NK-92 (cell line): ENCODE measurements around the gene RAB5IF.
"Not testable (repeated sequence)": the region's sequence is repeated elsewhere in the genome, so short reads cannot be mapped to it uniquely, and the experiment has no call there.

Experiments
- DNase-seq: peaks from one replicate; lab custom pipeline; 2025; ENCODE audit not compliant: unreplicated experiment; lab: John Stamatoyannopoulos, UW

Gene RAB5IF, protein sequence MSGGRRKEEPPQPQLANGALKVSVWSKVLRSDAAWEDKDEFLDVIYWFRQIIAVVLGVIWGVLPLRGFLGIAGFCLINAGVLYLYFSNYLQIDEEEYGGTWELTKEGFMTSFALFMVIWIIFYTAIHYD

DNA sequence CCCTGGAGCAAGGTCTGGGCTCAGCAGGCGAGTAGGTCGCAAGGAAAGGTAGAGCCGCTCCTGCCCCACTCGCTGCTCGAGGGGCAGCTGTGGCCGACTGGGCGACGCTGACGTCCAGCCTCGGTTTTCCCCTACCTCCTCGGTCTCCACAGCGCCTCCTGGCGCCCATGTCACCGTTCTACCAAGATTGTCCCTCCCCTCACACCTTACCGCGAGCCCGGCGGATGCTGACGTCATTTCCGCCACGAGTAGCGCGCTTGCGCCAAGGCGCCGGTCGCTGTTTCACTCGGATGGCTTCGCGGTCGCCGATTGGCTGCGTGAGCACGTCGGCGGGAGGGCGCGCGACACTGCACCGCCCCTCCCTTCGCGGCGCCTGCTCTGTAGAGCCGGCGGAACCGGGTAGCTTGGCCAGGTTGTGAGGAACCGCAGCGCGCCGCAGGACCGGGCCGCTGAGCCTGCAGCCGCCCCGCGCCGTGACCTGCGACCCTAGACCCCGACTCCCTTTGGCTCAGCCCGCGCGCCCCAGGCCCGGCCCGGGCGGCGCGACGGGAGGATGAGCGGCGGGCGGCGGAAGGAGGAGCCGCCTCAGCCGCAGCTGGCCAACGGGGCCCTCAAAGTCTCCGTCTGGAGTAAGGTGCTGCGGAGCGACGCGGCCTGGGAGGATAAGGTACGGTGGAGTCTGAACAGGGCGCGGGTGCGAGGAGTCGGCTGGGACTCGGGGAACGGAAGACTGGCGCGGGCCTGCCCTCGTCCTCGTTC is at the start of gene RAB5IF:
Gene RAB5IF, plus strand, starts transcription at position 381 of the 759 bp plus-strand sequence. Its CDS starts 173 bp downstream, at position 554.
- DNase-seq: peak; percentile 87

DNA sequence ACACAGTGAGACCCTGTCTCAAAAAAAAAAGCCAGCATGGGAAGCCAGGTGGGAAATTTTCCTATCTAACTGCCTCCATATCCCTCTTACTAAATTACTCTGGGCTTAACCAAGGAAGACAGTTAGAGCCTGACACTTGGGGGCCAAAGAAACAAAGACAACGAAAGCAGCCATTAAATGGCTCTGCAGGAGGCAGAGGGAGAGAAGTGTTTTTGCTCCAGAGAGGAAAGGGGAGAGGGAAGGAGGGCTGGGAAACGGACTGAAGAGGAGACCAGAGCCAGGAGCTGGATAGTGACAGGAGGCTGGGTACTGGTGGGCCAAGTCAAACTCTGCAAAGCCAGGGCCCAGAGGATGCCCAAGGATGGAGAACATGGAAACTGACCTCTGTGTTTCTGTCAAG is 42.9 kb upstream of the RAB5IF start:
- no peak for DNase-seq

DNA sequence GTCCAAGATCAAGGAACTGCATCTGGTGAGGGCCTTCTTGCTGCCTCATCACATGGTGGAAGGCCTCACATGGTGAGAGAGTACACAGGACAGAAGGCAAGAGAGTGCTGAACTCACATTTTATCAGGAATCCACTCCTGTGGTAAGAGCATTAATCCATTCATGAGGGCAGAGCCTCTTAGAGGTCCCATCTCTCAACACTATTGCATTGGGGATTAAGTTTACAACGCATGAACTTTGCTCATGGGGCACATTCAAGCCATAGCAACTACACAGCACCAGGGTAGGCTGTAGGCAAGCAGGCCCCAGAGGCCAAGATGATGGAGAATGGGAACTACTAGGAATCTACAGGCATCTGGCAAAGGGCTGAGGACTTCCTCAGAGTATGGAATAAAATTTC is 42.2 kb upstream of the RAB5IF start:
- DNase-seq: no peak

DNA sequence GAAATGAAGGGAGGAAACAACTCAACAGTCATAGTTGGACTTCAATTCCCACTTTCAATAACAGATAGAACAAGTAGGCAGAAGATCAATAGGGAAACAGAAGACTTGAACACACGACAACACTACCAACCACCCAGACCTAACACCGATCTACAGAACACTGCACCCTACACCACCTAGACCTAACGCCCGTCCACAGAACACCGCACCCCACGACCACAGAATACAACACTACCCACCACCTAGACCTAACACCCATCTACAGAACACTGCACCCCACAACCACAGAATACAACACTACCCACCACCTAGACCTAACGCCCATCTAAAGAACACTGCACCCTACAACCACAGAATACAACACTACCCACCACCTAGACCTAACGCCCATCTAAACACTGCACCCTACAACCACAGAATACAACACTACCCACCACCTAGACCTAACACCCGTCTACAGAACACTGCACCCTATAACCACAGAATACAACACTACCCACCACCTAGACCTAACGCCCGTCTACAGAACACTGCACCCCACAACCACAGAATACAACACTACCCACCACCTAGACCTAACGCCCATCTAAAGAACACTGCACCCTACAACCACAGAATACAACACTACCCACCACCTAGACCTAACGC is 41.4 kb upstream of the RAB5IF start:
- not testable (repeated sequence) for DNase-seq

DNA sequence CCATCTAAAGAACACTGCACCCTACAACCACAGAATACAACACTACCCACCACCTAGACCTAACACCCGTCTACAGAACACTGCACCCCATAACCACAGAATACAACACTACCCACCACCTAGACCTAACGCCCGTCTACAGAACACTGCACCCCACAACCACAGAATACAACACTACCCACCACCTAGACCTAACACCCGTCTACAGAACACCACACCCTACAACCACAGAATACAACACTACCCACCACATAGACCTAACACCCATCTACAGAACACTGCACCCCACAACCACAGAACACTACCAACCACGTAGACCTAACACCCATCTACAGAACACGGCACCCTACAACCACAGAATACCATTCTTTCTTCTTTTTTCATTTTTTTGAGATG is 40.9 kb upstream of the RAB5IF start:
- DNase-seq: not testable (repeated sequence)

DNA sequence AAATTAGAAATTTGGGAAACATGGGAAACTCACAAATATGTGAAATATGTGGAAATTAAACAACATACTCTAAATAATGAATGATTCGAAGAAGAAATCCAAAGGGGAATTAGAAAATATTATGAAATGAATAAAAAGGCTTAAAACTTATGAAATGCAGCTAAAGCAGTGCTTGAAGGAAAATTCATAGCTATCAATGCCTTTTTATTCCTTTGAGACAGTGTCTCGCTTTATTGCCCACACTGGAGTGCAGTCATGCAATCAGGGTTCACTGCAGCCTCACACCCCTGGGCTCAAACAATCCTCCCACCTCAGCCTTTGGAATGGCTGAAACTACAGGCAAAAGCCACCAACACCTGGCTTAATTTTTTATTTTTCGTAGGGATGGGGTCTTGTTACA is 40.1 kb upstream of the RAB5IF start:
- no peak for DNase-seq

DNA sequence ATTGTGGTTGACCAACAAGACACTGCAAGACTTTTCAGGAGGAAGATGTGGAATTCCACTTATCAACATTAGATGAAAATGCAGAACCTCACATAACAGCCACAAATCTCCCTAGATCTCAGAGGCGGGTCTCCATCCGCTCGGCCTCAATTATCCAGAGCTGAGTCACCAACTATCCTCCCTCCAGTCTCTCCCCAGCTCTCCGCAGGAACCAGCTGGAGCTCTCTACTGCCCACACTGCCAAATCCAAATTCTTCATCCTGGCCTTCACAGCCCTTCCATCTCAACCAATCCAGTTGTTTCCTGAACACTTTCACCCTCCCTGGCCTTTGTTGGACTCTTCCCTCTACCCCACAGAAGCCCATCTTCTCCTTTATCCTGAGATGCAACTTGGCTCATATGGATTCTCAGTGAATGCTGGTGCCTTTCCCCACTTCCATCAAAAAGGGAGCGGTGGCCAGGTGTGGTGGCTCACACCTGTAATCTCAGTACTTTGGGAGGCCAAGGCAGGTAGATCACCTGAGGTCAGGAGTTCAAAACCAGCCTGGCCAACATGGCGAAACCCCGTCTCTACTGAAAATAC is 35.6 kb upstream of the RAB5IF start:
- no peak for DNase-seq

DNA sequence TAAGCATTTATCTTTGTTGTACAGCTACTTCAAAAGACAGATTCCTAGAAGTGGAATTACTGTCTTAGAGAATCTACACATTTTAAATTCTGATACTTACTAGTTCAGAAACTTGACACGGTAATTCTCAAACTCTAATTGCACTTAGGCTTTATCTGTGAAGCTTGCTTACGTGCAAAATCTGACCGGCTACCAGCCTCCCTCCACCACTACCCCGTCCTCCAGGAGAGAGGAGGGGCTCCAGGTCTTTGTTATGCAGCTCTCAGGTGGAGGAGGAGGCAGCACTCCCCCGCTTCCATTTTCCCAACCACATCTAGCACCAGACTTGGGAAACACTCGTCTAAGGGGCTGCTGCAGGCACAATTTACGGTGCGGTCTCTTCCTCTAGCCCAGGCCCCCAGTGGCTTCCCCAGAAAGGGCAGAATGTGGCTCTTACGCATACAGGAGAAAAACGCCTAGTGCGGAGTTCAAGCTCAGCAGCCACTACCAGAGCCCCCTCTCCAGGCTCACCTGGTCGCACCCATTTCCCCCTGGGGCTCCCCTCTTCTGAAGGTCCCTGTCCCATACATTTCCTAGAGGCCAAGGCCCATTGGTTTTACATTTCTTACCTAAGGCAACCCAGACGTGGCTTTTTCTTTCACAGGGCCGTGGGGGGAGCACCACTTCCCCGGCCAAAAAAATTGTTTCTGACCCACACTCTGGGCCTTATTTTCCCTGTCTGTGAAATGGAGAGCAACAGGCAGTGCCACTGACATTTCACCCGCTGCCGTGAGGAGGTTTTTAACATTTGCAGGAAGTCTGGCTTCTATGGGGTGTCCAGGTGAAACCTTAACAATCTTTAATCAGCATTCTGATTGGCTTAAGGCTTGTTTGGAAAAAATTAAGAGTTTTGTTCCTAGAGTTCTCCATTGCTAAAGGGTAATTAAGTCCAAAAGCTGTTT is 33.7 kb upstream of the RAB5IF start:
- no peak for DNase-seq

DNA sequence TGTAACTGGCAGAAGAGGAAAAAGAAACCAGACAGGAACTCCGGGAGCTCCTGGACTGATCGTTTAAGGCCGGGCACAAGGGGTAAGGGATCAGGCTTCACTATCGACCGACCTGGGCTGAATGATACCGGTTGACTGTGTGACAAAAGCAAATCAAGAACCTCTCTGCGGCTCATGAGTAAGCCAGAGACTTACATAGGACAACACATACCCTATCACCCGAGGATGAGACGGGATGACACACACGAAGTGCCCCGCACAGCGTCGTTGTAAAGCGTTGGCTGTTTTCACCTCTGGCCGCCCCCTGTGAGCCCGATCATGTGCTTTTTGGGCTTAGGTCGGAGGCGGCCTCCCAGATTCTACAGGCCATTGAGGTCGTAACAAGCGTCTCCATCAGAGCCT is 32.9 kb upstream of the RAB5IF start:
- DNase-seq: no peak

DNA sequence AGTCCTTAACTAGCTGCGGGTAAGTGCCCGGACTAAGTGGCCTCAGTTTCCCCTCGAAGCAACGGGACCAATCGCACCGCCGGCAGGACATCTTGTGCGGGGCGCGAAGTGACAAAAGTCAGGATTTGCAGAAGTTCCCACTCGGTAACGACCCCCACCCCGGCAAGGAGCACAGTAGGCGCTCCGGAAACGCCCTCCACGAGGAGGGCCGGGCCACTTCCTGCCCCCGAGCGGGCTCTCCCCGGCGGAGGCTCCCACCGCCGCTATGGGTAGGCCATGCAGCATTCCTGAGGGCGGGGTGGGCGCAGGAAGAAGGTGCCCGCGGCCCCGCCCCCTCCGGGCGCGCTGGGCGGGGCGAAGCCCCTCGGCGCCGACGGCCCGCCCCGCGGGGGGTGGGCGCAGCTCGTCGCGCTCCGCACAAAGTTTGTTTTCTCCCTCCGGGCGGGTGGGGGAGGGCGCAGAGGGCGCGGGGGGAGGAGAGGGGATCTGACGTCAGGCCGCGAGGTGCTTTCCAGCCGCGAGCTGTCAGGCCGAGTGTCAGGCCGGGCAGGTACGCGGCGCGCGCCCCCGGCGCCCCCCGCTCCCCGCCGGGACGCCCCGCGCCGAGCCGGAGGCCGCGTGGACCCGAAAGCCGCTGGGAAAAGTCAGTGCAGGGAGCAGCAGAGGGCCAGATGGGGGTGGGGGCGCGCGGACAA is 32.3 kb upstream of the RAB5IF start, which contains the start of gene TGIF2:
Gene TGIF2, plus strand, starts transcription at position 495 of the 695 bp plus-strand sequence. CDS start 5,178 bp downstream, outside the sequence.
- peak; percentile 62 for DNase-seq

DNA sequence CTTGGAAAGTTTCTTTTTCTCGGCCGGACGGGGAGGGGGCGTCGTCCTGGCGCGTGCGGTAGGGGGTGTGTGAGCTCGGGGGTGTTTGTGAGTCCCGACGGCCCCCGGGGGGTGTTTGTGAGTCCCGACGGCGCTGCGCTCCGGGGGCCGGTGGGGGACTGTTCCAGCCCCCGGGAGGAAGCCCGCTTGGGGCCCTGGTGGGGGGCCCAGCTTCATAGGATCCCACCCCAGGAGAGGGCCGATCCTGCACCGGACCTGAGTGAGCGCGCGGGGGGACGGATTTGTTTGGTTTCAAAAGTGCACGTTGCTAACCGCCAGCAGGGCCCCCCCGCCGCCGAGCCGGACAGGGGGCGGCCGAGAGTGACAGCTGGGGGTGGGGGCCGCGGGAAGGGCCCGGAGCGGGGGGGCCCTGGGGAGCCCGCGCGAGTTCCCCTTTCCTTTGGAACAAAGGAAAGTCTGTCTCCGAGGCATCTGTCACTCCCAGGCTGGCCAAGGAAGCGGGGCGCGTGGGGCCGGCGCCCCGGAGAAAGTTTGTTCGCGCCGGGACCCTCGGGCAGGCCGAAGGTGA is 31.7 kb upstream of the RAB5IF start:
- no peak for DNase-seq

DNA sequence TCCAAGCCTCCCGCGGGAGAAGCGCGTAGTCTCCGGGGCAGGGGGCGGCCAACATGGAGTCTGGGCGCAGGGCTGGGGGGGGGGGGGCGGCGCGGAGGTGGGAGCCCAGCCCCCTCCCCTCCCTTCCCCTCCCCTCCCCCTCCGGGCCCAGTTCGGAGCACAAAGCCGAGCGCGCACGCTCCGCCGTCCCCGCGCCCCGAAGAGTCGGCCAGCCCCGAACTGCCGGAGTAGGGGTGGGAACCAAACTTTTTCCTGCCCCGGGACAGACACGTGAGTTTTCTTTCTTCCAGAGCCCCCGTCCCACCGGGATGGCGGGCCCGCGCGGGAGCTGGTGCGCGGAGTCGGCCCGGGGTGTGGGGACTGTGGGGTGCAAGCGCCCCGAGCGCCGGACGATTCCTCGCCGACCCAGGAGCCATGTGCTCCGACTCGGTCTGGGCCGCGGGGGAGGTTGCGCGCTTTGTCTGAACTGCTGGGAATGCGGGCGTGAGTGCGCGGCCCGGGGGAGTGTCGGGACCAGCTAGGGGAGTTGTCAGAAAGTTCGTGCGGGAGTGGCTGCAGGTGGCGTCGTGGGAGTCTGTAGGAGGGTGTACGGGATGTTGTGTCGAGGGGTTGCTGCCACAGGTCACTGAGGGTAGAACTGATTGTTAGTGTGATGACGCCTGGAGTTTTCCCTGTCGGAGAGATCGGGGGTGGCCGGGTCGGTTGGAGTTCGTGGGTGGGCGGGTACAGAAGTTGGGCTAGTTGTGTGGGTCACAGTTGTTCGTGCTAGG is 31.0 kb upstream of the RAB5IF start:
- no peak for DNase-seq

DNA sequence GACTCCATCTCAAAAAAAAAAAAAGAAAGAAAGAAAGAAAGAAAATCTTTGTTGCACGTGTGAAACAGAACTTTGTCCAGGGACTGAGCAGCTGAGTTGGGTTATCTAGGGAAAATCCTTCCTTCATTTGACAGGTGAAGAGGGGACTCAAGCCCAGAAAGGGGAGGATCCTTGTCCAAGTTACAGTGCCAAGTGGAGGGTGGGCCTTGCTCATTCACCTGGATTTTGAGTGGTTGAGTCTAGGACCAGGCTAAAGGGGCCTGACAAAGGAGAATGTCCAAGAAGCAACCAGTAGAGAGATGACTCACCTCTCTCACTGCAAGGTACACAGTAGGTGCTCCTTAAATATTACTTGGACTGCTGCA is 29.5 kb upstream of the RAB5IF start:
- DNase-seq: no peak

DNA sequence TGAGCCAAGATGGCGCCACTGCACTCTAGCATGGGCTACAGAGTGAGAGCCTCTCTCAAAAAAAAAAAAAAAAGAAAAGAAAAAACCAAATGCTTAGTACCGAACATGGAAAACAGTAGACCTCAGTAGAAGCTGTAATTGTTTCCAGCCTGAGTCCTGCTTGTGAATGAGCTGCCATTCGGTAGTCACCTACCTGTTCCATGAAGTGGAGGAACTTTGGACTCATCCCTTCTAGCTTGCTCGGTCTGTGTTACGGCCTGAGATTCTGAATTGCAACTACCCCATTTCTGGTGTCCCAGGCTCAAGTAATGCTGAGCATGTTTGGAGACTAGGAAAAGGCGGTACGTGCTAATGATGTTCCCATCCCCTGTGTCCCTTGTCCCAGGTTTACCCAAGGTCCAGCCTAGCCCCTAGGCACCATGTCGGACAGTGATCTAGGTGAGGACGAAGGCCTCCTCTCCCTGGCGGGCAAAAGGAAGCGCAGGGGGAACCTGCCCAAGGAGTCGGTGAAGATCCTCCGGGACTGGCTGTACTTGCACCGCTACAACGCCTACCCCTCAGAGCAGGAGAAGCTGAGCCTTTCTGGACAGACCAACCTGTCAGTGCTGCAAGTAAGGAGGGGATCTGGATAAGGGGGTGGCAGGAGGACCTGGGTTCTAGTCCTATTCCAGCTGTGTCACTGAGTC is 27.1 kb upstream of the RAB5IF start:
- DNase-seq: no peak

DNA sequence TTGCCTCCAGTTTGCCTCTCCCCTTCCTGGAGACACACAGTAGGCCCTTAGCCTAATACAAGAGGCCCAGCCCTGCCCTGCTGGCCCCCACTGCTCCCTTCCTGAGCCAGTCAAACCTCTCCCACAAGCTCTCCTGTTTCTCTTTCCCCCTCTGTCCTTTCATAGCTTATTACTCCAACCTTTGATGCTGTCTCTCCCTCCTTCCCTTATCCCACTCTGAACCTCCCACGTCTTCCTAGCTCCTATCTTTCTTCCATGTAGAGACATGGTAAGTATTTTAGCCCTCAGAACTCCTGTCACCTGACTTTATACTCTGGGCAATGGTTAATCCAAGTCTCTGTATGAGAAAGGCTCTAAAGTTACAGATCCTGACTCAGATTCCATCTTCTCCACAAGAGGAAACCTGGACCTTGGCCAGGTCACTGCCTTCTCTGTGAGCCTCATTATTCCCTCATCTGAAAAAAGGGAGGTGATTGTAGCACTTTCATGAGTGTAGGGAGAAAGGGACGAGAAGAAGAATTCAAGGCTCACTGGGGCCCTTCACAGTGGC is 25.5 kb upstream of the RAB5IF start:
- no peak for DNase-seq

DNA sequence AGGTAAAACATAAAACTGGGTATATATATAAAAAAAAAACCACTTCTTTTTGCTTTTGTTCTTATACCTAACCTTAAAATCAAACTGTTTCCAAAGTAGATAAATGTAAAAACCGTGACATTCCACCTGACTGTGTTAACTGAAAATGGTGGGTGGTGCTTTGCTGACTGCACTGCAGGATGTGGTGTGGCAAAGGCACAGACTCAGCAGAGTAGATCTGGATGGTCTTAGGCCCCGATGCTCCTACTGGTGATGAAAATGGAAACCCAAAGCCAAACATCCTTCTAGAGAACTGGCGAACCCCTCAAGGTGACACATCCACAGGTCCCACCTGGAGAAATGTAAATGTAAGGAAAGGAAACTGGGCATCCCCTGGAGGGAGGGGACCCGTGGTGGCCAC is 23.3 kb upstream of the RAB5IF start:
- no peak for DNase-seq

DNA sequence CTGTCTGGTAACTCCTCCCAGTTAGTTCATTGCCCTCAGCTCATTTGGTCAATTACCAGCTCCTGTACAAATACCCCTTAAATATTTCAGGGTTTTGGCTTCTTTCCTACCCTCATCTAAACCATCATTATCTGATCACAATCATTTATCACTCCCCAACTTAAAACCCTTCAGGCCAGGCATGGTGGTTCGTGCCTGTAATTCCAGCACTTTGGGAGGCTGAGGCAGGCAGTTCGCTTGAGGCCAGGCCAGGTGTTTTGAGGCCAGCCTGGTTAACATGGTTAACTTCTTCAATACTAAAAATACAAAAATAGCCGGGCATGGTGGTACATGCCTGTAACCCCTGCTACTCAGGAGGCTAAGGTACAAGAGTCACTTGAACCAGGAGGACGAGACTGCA is 22.8 kb upstream of the RAB5IF start:
- DNase-seq: no peak

DNA sequence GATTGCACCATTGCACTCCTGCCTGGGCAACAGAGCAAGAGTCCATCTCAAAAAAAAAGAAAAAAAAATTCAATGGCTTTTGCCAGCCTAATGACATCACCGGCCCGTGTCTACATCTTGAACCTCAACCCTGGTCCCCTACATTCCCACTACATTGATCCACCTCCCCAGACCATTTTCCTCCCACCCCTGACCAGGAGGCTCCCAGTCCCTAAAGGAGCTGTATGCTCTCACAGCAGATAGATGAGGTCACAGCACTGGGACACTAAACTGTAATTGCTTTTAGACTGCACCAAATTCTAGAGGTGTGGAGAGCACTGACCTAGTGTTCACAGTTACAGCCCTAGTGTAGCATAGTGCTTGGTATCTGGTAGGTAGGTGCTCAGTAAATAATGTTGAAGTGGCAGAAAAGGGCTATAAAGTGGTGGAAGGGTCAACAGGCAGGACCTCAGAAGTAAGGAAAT is 21.5 kb upstream of the RAB5IF start:
- no peak for DNase-seq
